ENCODE results near the gene PTGDR2. TPM values are rescaled to one million over a fixed set of nuclear protein-coding genes. Genes with fewer than 3 reads are reported as not detected.

Gene PTGDR2
- total RNA-seq, 1 experiment from 2014 or later = 0.07 TPM

DNA sequence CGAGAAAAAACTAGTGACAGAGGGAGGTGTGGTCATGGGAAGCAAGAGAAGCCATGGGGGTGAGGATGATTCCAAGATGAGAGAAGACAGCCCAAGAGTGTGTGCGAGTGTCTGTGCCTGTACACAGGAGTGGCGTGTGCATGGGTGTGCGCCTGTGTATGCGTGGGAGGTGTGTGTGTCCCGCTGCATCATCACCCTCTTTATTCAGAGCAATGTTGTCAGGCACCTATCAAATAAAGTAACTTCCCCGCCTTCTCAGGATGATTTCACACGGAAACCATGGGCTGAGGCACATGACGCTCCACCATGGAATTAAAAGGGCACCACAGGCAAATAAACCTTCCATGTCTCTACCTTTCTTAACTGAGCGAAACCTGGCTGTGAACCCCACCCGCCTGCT lies 46.1 kb downstream of the PTGDR2 start:
- DNase-seq (ENCODE audit: low read depth) = no peak

GRCh38 chr11:60809249-60809648 lies 46.5 kb downstream of the PTGDR2 start:
- DNase-seq (ENCODE audit: low read depth) = no peak

DNA sequence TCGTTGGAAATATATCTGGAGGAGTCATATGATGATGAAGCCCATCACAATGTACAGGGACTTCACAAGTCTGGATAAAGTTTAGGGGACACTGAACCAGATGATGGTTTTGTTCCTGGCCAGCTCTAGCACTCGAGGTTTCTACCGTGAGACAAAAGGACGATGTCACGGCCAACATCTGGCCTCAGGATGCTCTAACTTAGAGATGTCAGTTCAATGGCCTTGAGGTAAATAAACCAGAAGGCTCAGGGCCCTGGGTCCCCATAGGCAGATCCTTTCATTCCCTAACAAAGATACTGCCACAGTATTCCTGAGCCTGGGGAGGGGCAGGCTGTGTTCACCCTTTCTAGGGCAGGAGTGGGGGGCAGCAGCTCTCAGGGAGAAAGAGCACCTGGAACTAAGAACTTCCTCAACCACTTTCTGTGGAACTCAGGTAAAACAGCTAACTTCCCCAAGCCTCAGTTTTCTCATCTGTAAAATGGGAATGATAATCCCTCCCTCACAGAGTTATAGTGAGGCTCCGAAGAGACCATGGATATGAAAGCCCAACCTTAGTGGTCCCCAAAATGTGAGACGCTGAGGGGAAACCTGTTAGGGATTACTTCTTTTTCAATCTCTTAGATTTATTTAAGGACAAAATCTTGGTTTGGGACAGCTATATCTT lies 52.3 kb downstream of the PTGDR2 start:
- no peak for DNase-seq (ENCODE audit: low read depth)

GRCh38 chr11:60801194-60801593 lies 54.6 kb downstream of the PTGDR2 start:
- DNase-seq (ENCODE audit: low read depth) = no peak

Other genes starting within 250 kb of the PTGDR2 start
- gene MS4A8, start 156.3 kb downstream of the PTGDR2 start, total RNA-seq (2014; rRNA removed; shearing (Covaris generic)) = not detected in 2 replicates
- not detected in 2 replicates for gene MS4A18, start 131.2 kb downstream of the PTGDR2 start, total RNA-seq (2014; rRNA removed; shearing (Covaris generic))
- gene MS4A15, start 99.1 kb downstream of the PTGDR2 start, total RNA-seq (2014; rRNA removed; shearing (Covaris generic)) = not detected in 2 replicates
- not detected in 2 replicates for gene MS4A10, start 70.6 kb downstream of the PTGDR2 start, total RNA-seq (2014; rRNA removed; shearing (Covaris generic))
- gene CCDC86, start 13.8 kb downstream of the PTGDR2 start, total RNA-seq (2014; rRNA removed; shearing (Covaris generic)) = 13.9 and 19.7 TPM in 2 replicates
- gene ZP1, start 11.6 kb upstream of the PTGDR2 start, total RNA-seq (2014; rRNA removed; shearing (Covaris generic)) = 1.3 TPM in 1 of 2 replicates, not detected in the other
- 117 and 122 TPM in 2 replicates for gene PRPF19, start 50.6 kb upstream of the PTGDR2 start, total RNA-seq (2014; rRNA removed; shearing (Covaris generic))
- 47.7 and 77.7 TPM in 2 replicates for gene TMEM109, start 58.2 kb upstream of the PTGDR2 start, total RNA-seq (2014; rRNA removed; shearing (Covaris generic))
- gene TMEM132A, start 68.5 kb upstream of the PTGDR2 start, total RNA-seq (2014; rRNA removed; shearing (Covaris generic)) = 29.0 and 57.9 TPM in 2 replicates
- gene SLC15A3, start 96.2 kb upstream of the PTGDR2 start, total RNA-seq (2014; rRNA removed; shearing (Covaris generic)) = 7.9 and 23.3 TPM in 2 replicates
- 0.10 TPM in 1 of 2 replicates, not detected in the other for gene CD6, start 115.7 kb upstream of the PTGDR2 start, total RNA-seq (2014; rRNA removed; shearing (Covaris generic))
- gene CD5, start 246.5 kb upstream of the PTGDR2 start, total RNA-seq (2014; rRNA removed; shearing (Covaris generic)) = not detected in 2 replicates

Measured in M059J (cell line).